ENCODE measurements around the gene FHOD3.

FHOD3 gene

DNA sequence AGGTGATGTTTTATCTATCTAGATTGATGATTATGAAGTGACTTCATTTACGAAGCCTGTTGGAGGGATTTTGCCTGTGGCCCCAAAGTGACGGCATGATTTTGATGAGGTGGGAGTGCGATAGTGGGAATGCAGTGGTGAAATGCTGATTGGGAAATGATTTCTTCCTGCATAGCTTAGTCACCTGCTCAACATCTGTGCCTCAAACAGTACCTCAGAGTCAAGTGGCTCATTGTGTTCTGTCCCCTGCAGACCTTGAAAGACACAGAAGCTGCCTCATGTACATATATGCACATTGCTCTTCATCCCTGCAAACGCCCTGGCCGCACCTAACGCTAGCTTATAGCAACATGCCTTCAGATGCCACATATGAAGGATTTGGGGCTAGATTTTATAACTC, 330.1 kb downstream of the FHOD3 start:
- TF ChIP-seq REST (IDR thresholded peaks at IDR 0.05; ENCODE audit: insufficient read depth in 1 of 2, low read depth in 2 of 2, low read length in 2 of 2) (no peak), FOXP2 (optimal IDR thresholded peaks at IDR 0.05; ENCODE audit: borderline replicate concordance, extremely low read depth, extremely low read length, insufficient read depth) (no peak), SIN3A (IDR thresholded peaks at IDR 0.05; ENCODE audit: borderline replicate concordance, insufficient read depth, low read length) (no peak), POLR2AphosphoS5 (IDR thresholded peaks at IDR 0.05; ENCODE audit: low read depth, low read length) (no peak), TAF1 (IDR thresholded peaks at IDR 0.05; ENCODE audit: borderline replicate concordance, insufficient read depth, low read length) (no peak)

DNA sequence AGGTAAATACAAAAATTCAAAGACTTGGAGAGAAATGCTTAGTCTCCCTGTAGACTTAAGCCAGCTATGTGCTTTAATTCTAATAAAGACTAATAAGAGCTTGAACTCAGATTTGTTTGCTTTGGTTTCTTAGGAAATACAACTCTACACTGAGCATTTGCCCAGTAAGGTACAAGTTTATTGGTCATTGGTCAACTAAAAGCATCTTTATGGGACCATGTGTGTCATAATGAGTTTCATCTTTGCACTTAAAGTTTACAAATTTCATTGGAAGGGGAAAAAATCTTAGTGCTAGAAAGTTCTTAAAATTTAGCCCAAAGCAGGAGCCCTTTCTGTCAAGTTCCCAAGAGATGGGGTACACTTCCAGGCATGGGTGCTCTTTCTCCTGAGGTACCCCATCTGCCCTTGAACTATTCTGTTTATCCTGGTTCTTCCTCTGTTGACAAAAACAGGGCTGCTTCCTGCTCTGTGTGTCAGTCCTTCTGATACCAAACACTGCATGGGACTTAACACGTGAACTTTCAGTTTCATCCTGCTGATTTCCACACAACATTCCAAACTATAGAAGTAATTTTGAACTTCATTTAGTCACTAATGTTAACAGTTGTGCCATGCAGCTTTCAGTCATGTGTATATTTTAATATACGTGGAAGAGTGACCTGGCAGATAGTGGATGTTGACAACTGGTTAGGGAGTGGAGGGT, 331.1 kb downstream of the FHOD3 start:
- TF ChIP-seq REST (IDR thresholded peaks at IDR 0.05; ENCODE audit: insufficient read depth in 1 of 2, low read depth in 2 of 2, low read length in 2 of 2) (no peak), SIN3A (IDR thresholded peaks at IDR 0.05; ENCODE audit: borderline replicate concordance, insufficient read depth, low read length) (no peak), TAF1 (IDR thresholded peaks at IDR 0.05; ENCODE audit: borderline replicate concordance, insufficient read depth, low read length) (no peak), POLR2AphosphoS5 (IDR thresholded peaks at IDR 0.05; ENCODE audit: low read depth, low read length) (no peak), FOXP2 (optimal IDR thresholded peaks at IDR 0.05; ENCODE audit: borderline replicate concordance, extremely low read depth, extremely low read length, insufficient read depth) (no peak)

GRCh38 chr18:36629138-36629530, 331.6 kb downstream of the FHOD3 start:
- TF ChIP-seq SIN3A (IDR thresholded peaks at IDR 0.05; ENCODE audit: borderline replicate concordance, insufficient read depth, low read length) (no peak), REST (IDR thresholded peaks at IDR 0.05; ENCODE audit: insufficient read depth in 1 of 2, low read depth in 2 of 2, low read length in 2 of 2) (no peak), TAF1 (IDR thresholded peaks at IDR 0.05; ENCODE audit: borderline replicate concordance, insufficient read depth, low read length) (no peak), POLR2AphosphoS5 (IDR thresholded peaks at IDR 0.05; ENCODE audit: low read depth, low read length) (no peak)

DNA sequence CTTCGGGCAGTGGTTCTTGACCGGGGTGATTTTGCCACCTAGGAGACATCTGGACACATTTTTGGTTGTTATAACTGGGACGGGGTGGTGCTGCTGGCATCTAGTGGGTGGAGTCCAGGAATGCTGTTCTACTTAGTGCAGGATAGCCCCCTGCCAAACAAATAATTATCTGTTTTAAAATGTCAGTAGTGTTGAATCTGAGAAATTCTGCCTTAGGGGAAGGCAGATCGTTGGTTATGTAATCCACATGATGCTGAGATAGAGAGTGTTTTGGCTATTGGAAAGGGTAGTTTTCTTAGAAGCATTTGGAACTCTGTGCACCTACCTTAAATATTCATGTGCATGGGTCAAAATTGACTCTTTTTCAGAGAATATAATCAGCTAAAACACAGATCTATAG, 332.3 kb downstream of the FHOD3 start:
- TF ChIP-seq TAF1 (IDR thresholded peaks at IDR 0.05; ENCODE audit: borderline replicate concordance, insufficient read depth, low read length) (no peak), FOXP2 (optimal IDR thresholded peaks at IDR 0.05; ENCODE audit: borderline replicate concordance, extremely low read depth, extremely low read length, insufficient read depth) (no peak), REST (IDR thresholded peaks at IDR 0.05; ENCODE audit: insufficient read depth in 1 of 2, low read depth in 2 of 2, low read length in 2 of 2) (no peak), SIN3A (IDR thresholded peaks at IDR 0.05; ENCODE audit: borderline replicate concordance, insufficient read depth, low read length) (no peak), POLR2AphosphoS5 (IDR thresholded peaks at IDR 0.05; ENCODE audit: low read depth, low read length) (no peak)

Measured in PFSK-1 (cell line).